GM12875 (cell line): ENCODE data around the gene EXD3.

Experiments used
- H3K4me3 ChIP-seq: one replicate; pipeline ENCODE4 v1.5.1; 2011; ENCODE audit warnings: low read depth, low read length, control low read depth
- TF ChIP-seq, protein P1 (sequence below): IDR thresholded peaks from 2 replicates; pipeline ENCODE4 v1.5.1; 2011; ENCODE audit warnings: low read depth, mild to moderate bottlenecking, control low read depth, inconsistent platforms, low read length, moderate library complexity, borderline replicate concordance; ENCODE audit not compliant: insufficient read depth

EXD3 gene

DNA sequence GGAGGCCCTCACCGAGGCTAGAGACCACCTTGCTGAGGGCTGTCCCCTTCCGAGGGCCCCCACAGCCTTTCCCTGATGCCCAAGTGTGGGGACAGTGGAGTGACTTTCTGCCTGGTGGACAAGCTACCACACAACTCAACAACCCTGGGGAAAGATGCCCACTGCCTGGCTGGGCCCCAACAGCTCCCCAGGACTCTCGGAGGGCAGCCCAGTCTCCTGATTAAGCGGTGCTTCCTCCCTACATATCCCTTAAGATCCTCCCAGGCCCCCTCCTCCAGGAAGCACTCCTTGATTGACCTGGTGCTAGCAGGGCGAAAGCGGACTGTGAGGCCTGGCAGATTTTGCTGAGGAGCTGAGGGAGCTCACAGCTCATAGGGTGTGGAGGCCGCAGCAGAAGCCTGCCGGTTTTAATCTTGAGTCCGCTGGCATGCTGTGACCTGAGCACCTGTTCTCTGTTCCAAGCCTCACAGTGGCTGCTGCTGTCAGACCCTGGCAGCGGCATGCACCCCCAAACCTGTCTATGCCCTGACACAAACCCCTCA, 34.0 kb upstream of the EXD3 start:
- TF ChIP-seq, protein P1, sequence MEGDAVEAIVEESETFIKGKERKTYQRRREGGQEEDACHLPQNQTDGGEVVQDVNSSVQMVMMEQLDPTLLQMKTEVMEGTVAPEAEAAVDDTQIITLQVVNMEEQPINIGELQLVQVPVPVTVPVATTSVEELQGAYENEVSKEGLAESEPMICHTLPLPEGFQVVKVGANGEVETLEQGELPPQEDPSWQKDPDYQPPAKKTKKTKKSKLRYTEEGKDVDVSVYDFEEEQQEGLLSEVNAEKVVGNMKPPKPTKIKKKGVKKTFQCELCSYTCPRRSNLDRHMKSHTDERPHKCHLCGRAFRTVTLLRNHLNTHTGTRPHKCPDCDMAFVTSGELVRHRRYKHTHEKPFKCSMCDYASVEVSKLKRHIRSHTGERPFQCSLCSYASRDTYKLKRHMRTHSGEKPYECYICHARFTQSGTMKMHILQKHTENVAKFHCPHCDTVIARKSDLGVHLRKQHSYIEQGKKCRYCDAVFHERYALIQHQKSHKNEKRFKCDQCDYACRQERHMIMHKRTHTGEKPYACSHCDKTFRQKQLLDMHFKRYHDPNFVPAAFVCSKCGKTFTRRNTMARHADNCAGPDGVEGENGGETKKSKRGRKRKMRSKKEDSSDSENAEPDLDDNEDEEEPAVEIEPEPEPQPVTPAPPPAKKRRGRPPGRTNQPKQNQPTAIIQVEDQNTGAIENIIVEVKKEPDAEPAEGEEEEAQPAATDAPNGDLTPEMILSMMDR: no peak
- H3K4me3 ChIP-seq: no peak overlapping the region

DNA sequence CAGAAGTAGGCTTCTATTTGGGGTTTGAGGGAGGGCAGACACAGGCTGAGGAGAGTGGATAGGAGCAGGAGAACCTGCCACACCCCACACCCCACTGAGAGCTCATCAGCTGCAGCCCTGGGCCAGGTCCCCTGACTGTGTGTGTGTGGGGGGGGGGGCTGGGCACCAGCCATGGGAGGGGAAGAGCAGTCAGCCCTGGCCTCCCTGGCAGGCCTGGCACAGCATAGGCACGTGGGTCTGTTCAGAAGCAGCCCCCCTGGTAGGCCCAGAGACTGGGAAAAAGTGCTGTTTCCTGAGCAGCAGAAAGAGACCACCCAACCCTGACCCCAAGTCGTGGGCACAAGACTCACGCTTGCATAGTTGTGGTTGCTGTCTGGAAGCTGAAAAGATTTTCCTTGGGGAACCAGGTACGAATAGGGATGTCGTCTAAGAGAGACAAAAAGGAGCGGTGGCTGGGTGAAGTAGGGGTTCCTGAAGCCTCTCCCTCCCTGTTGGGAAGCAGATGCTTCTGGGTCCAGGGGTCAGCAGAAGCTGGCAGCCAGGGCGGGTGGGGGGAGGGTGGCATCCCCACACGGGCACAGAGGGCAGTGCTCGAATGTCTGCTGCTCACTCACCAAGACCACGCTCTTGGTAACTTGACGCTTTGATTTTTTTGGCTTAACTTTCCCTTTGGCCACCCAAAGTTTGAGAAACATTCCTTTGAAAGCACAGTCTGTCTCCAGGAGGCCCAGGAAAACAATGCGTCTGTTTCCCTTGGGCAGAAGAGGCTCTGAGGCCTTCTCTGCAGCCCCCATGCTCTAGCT, 33.3 kb upstream of the EXD3 start:
- H3K4me3 ChIP-seq: no peak overlapping the region
- TF ChIP-seq, protein P1: no peak

DNA sequence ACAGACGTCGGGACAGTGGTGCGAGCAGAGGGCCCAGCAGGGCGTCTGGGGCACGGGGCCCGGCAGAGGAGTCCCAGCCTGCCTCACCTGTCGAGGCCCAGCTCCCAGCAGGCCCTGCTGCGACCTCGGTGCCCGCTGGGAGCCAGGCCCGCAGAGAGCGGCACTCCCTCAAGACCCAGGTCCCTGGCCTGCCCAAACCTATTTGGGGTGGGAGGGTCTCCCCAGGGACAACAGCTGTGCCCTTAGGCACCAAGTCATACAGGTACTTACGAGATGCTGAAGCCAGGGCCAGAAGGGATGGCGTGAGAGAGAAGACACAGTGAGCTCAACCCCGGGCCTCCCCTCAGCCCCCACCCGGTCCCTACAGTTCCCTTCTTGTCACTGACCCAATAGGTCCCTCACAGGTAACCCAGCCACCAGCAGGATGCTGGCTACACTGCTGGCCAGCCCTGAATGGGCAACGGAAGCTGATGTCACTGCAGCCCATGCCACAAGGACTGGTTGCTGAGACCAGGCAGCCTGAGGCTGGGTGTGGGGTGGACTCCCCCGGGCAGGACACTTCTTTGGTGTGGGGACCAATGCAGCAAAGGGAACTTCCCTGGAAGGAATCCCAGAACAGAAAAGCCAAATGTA, 32.5 kb upstream of the EXD3 start:
- peak overlapping the region; percentile 59 for H3K4me3 ChIP-seq
- TF ChIP-seq, protein P1: no peak

DNA sequence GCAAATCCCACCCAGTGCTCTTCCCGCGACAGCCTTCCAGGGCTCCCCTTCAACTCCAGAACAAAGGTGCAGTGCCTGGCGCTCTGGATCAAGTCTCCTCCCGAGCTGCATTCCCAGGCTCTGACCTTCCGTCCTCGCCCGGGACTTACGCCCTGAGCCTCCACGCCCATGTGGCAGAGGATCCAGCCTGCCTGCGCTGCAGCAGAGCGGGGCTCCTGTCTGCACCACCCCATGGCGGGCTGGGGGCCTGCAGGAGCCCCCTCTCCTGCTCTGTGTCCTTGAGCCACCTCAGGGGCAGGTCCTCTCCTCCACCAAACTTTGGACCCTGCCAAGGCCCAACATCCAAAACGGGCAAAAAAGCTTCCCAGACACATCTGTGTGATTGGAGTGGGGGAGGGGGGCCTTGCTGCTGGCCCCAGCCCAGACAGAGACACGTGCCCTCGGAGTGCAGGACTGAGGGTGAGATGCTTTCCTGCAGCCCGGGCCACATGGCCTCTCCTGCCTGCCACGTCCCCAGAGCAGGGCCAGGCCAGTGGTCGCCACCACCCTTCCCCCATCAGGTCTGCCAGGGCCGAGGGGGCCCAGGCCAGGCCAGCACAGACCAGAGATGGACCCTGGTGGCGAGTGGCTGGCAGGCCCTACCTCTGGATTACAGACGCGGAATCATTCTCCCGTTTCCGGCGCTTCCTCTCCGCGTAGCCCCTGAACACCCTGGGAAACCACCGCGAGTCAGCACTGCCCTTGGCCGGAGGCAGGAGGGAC, 31.8 kb upstream of the EXD3 start:
- TF ChIP-seq, protein P1: no peak

DNA sequence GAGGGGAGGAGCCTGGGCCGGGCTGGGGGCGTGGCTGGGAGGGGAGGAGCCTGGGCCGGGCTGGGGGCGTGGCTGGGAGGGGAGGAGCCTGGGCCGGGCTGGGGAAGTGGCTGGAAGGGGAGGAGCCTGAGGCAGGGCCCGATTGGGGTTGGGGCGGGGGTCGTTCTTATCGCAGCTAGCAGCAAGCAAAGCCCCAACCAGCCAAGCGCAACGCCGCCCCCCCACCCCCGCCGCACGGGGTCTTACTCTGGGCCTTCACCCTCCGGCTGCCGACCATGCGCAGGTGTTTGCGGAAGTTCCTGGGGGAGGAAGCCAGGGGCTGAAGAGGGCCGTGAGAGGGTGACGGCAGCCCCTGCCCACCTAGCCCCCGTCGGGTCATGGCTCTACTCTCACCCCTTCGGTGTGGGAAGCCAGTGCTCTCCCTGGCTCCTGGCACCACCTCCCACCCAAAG, 31.2 kb upstream of the EXD3 start:
- peak overlapping the region; percentile 59 for H3K4me3 ChIP-seq

More for the DNA sequence above, 31.8 kb upstream of the EXD3 start:
- H3K4me3 ChIP-seq: peak overlapping the region; percentile 59

DNA sequence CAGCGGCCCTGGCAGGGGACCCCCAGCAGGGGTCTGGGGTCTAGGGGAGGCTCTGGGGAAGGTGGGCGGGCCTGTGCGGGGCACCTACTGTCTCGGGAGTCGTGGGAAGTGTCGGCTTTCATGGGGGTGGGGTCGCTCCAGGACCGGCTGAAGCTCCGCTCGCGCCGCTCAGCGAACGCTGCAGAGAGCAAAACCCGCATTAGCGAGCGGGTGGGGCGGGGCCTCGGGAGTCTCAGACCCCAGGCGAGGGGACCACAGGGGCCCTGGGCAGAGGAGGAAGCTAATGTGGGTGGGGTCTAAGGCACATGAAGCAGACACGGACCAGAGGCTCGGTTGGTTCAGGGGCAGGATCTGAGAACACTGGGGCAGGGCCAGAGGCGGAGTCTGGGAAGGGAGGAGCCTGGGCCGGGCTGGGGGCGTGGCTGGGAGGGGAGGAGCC, 30.7 kb upstream of the EXD3 start:
- H3K4me3 ChIP-seq: no peak overlapping the region
- TF ChIP-seq, protein P1: no peak

More for the DNA sequence above, 31.2 kb upstream of the EXD3 start:
- TF ChIP-seq, protein P1: no peak
